NCI-H526 (cell line): ENCODE results near the gene SLC43A3.

ENCODE experiments used
- DNase-seq, 2 experiments: peaks; one replicate each; lab custom pipeline; 2025; lab: John Stamatoyannopoulos, UW

Gene SLC43A3

DNA sequence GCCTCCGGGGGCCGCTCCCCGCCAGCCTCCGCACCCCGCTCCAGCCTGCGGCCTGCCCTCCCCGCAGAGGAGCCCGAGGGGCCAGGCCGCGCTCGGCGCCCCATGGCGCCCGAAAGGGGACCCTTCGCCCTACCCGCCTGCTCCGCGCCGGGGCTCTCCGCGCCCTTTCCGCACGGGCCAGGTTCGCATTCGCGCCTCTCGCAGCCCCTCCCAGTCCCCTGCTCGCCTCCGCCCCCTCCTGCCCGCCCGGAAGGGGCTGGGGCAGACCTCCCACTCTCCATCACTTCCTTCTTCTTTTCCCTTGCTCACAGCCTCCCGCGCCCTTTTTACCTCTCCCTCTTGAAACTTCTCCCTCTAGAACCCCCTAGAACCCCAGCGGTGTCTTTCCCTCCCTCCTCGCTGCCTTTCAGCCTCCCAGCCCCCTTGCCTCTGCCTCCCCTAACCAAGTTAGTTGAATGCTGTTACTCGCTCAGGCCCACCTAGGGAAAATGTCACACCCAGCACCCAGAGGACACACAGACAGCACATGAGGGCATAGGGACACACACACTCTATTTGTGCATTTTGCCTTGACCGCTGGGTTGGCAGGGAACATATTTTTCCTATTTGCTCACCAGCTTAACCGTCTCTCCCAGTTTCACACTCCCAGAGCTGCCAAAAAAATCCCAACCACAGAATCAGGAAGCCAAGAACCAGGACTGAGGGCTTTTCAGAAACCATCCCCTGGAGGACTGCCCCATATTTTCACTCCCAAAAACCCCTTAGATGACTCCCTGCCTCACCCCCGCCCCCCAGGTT lies at the start of gene SLC43A3:
TSS of gene SLC43A3 (minus strand) at position 193 of the 798 bp plus-strand sequence. CDS start 949 bp downstream, outside the sequence.
- DNase-seq, result no peak

DNA sequence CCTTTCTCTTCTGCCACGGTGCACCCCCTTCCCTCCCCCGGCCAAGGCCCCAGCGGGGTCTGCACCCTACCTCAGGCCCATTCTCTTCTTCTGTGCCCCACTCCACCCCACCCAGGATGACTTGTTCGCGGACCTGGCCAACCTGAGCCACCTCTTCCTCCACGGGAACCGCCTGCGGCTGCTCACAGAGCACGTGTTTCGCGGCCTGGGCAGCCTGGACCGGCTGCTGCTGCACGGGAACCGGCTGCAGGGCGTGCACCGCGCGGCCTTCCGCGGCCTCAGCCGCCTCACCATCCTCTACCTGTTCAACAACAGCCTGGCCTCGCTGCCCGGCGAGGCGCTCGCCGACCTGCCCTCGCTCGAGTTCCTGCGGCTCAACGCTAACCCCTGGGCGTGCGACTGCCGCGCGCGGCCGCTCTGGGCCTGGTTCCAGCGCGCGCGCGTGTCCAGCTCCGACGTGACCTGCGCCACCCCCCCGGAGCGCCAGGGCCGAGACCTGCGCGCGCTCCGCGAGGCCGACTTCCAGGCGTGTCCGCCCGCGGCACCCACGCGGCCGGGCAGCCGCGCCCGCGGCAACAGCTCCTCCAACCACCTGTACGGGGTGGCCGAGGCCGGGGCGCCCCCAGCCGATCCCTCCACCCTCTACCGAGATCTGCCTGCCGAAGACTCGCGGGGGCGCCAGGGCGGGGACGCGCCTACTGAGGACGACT lies 49.3 kb upstream of the SLC43A3 start:
- DNase-seq, result peak in 1 of 2 experiments; percentile 55

DNA sequence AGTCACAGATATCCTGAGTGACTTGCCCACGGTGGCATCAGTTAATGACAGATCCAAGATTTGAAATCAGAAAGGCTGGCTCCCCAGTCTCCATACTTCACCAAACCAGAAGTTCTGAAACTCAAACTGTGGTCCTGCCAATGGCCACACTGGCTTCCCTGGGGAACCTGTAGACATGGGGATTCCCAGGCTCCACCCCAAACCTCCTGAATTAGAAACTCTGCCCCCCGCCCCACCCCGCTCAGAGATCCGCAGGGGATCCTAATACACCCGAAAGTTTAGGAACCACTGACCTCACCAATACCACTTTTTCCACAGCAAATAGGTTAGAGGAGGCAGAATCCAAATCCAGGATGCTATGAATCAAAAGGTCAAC lies 48.7 kb upstream of the SLC43A3 start:
- DNase-seq, result no peak

DNA sequence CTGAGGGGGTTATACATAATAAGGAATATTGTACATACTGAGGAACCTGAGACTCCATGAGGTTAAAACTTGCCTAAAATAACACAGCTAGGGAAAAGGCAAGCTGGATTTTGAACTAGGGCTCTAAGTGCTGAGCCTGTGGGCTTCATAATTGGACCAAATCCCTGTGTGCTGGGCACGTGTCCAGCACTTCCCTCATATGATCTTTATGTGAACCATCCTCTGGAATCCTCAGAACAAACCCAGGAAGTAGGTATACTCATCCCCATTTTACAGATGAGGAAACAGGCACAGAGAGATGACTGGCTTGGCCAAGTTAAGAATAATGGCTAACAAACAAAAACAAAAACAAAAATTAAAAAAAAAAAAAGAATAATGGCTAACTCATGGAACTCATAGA lies 48.3 kb upstream of the SLC43A3 start:
- no peak for DNase-seq

DNA sequence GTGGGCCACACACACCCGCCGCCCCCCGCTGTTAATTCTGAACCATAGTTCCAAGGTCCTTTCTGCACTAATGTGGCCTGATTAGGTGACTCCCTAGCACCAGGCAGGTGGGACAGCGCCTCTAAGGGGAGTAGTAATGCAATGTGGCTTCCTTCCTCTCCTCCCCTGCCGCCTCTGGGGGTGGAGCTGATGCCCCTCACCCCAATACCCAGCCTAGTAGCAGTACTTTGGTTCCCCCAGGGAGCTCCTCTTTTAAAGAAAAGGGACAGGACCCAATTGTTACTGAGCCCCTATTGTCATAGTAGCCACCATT lies 47.8 kb upstream of the SLC43A3 start:
- no peak for DNase-seq

DNA sequence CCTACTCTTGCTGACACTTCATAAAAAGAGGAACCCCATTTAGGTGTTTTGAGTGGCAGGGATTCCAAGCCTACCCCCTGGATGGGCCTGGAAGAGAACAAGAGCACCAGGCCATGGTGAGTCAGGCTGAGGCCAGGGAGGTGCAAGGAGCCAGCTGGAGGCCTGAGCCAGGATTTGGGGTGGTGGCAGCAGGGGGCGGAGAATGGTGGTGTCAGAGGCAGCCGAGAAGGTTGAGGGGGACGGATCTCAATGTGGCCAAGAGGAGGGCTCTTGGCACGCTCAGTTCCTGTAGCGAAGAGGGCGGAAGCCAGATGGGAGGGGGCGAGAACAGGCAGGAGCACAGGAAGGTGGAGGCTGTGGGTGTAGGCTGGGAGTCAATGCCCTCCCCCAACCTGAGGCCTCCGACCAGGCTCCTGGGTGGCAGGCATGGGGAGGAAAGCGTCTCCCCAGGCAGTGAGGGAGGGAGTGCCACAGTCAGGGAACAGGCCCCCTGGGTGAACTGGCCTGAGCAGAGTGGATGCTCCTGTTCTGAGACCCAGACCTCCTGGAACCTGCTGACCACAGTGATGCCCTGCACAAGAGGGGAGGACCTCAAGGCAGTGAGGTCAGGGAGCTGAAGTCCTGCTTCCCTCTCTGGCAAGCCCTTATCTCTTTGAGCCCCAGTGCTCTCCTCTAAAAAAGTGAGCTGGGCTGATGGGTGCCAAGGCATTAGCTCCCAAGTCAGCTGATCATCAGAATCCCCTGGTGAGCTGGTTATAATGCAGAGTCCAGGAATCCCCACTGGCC lies 47.3 kb upstream of the SLC43A3 start:
- no peak for DNase-seq

DNA sequence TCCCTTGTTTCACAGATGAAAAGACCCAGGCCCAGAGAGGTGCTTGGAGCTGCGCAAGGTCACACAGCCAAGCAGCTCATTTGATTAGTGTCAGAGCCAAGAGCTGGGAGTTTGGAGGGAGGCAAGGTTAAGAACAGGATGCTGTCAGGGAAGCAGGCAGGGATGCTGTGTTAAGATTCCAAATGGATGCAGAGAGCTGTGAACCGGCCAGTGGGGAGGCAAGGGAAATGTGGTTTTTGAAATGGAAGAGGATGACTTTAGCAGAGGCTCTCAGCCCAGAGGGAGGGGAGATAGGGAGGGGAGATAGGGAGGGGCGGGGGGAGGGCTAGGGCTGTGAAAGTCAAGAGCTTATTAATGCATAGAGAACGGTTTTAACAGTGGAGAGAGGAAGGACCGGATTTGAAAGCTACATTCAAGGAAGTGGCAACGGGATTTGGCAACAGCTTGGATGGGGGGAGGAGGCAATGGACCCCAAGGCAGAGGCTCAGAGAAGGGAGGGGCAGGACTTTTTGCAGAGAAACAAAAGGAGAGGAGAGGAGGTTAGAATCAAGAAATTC lies 46.4 kb upstream of the SLC43A3 start:
- no peak for DNase-seq

DNA sequence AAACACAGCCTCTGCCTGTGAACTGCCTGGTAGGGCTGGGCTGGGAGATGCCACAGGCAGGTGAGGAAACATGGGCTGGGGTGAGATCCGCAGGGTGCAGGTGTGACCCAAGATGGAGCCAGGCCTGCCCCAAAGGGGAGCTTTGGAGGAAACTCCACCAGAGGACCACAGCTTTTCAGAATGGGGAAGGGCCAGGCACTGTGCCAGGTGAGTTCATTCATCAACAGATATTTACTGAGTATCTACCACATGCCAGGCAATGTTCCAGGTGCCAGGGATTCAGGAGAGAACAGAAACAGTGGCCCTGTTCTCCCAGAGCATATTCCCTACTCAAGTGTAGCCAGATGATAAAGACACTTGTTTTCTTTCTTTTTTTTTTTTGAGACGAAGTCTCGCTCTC lies 44.6 kb upstream of the SLC43A3 start:
- no peak for DNase-seq

DNA sequence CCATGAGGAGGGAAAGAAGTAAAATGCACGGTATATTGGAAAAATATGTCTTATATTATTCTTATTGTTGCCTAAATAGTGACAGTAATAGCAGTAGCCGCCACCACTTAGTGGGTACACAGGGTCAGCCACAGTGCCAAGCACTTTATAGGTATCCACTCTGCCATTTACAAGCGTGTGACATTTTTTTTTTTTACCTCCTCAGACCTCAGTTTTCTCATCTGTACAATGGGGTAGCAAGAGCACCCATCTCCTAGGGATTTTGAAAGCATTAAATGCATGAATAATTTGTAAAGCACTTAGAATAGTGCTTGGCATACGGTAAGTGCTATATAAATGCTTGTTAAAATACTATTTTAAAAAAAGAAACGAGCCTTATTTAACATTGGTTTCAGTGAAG lies 42.3 kb upstream of the SLC43A3 start:
- DNase-seq, result no peak

DNA sequence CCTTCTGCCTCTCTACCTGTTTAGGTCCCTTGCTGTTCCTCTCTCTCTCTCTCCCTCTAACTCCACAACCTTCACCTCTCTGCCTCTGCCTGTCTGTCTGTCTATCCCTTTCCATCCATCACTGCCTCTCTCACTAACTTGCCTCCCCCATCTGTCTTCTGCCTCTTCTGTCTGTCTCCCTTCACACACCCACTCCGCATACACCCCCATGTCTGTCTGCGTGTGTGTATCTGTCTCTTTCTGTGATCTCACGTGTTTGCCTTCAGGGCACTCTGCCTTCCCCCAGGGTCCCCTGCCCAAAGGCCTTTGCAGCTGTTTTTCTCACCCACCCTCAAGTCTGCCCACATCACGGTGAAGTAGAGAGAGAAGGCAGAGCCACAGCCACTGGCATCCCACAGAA lies 41.4 kb upstream of the SLC43A3 start:
- DNase-seq, result no peak

DNA sequence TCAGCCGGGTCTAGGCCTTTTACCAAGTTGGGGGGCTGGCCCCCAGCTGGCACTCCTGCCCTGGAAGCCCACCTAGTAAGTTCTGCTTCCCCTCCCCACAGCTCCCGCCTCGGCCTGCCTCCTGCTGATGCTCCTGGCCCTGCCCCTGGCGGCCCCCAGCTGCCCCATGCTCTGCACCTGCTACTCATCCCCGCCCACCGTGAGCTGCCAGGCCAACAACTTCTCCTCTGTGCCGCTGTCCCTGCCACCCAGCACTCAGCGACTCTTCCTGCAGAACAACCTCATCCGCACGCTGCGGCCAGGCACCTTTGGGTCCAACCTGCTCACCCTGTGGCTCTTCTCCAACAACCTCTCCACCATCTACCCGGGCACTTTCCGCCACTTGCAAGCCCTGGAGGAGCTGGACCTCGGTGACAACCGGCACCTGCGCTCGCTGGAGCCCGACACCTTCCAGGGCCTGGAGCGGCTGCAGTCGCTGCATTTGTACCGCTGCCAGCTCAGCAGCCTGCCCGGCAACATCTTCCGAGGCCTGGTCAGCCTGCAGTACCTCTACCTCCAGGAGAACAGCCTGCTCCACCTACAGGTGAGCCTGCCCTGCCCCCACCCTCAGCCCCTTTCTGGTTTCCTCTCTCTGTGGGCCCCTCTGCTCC lies 40.7 kb upstream of the SLC43A3 start:
- no peak for DNase-seq

DNA sequence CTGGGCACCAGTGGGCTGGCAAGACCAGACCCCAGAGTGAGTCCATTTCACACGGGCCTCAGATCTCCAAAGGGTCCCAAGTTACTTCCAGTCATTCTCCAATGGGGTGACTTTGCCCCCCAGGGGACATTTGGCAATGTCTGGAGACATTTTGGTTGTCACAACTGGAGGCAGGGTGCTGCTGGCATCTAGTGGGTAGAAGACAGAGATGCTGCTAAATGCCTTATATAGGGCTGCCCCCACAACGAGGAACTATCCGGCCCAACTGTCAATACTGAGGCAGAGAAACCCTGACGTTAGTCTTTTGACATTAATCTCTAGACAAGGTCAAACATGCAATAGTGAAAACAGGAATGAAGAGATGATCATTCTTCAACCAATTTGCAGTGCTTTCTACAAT lies 39.8 kb upstream of the SLC43A3 start:
- no peak for DNase-seq

DNA sequence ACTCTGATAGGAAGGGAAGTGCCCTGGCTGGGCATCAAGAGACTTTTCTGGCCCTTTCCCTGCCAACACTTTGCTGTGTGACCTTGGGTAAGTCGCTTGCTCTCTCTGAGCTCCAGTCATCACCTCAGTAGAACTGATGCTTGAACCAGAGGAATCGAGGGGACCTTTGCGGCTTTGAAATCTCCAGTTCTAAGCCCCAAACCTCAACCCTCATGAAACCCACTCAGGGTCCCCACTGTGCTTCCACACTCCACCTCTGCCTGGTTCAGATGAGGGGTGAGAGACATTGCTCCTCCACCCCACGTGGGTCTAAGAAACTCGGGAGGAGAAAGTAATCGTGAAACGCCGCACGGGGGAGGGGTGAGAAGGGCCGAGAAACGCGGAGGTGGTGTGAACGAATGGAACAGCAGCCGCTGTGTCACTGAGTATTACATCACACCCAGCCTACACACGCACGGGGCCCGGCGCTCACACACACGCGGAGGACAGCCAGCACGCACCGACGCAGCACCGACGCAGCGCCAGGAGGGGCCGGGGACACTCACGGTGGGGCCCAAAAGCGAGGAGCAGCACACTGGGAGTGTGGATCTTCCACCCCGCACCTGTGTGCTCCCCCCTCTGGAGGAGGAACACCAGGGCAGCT lies 37.7 kb upstream of the SLC43A3 start:
- DNase-seq, result no peak

DNA sequence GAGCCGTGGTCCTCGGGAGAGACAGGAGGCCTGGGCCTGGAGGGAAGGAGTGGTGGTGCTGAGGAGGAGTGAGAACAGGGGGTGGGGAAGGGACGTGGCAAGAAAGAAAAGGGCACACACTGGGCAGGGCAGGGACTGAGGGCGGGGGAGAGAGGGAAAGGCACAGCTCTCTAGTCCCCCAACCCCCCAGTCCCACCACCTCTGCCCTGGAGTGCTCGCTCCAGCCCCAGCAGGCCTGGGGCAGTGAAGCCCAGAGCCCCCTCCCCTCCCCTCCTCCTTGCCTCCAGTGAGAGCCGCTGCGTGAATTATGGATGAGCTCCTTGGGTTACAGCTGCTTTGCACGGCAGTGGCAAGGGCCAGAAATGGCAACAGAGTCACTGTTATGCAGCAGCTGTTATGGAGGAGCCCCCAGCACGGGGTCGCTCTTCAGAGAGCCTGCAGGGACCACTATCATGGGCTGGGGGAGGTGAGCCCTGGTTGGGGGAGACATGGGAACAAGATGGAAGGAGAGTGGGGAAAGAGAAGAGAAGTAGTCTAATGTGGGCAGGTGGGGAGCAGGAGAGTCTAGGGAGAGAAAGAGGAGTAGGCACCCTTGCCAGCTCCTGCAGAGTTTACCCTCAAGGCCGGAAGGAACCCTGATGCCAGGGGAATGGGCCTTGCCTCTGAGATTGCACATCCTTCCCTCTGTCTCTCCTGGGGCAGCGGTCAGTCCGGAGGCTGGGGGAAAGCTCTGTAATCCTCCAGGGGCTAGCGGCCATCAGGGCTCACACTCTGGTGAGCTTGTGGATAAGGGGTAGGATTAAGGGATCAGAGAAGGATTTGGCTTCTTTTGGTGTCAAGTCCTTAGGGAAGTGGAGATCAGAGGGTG lies 37.0 kb upstream of the SLC43A3 start:
- DNase-seq, result peak in 1 of 2 experiments; percentile 23

DNA sequence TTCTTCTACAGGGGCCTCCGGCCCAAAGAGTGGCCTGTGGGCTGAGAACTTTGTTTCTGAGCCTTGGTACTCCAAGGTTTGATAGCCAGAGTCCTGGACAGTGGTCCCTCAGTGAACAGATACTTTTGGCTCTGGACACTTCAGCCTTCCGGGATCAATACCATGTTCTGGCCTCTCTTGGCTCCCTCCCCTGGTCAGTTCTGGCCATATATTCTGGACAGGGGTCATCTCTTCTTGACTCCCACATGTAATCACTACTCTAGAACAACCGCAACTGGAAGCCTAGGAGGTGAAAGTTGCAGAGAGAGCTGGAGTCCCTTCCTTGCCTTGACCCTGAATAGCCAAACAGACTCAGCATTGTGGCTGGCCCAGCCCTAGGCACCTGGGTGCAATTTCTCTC lies 35.7 kb upstream of the SLC43A3 start:
- DNase-seq, result no peak

DNA sequence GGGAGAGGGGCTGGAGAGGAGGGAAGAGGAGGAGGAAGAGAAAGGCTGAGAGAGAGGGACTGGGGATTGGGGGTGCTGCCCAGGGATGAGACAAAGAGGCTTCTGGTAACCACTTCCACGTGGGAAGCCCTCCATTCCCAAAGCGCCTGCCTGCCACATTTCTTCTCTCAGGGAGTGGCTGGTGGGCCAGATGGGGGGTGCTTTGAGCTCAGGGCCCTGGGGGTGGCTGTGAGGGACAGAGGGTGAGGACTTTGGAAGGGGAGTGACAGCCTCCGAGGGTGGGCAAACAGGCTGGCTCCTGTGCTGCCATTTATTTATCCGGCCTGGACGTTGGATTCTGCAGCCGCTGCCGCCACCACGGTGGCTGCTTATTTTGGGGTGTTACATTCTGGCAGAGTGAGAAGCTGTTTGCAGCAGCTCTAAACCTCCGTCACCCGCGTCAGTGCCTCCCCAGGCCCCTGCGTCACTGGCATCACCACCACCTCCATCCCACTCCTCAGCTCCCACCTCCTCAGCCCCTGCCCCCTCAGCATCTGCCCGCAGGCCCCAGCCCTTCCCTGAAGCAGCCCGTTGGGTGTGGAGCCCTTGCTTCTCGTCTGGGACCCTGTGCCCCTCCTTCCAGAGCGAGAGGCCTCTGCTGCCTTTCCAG lies 35.0 kb upstream of the SLC43A3 start:
- DNase-seq, result no peak

DNA sequence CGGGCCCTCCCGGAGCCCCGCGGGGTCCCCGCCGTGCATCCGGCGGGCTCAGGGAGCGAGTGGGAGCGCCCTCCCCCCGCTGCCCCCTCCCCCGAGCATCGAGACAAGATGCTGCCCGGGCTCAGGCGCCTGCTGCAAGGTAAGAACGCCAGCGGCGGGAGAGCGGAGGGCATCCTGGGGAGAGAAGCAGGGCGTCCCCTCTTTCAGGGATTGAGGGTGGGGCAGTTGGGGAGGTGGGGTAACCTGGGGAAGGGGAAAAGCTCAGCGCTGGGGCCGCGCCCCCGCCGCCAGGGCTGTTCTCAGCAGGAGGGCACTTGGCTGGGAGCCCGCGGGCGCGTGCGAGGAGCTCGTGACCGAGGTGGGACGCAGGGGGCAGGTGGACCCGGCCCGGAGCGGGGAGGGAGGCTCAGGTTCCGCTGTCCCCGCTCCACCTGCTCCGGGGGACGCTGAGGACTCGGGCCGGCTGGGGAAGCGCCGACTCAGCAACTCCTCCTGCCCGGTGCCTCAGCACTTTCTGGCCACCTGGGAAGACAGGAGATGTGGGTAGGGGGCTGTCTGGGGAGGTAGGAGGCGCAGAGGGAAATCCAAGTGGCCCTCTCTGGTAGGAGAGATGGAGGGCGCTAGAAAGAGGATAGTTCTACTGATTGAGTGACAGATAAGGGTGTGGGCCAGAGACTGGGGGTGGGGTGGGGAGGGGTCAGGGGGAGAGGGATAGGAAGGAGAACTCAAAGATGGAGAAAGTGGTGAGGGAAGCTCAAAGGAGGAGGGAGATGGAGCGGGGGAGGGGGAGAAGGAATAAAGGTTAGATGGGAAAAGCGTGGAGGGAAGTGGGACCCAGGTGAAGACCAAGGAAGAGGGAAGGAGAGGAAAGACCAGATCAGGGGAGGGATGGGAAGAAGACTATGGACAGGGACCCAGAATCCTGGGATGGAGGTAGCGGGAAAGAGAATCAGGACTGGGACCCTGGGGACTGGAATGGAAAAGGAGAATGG lies 34.1 kb upstream of the SLC43A3 start:
- peak in 1 of 2 experiments; percentile 49 for DNase-seq

DNA sequence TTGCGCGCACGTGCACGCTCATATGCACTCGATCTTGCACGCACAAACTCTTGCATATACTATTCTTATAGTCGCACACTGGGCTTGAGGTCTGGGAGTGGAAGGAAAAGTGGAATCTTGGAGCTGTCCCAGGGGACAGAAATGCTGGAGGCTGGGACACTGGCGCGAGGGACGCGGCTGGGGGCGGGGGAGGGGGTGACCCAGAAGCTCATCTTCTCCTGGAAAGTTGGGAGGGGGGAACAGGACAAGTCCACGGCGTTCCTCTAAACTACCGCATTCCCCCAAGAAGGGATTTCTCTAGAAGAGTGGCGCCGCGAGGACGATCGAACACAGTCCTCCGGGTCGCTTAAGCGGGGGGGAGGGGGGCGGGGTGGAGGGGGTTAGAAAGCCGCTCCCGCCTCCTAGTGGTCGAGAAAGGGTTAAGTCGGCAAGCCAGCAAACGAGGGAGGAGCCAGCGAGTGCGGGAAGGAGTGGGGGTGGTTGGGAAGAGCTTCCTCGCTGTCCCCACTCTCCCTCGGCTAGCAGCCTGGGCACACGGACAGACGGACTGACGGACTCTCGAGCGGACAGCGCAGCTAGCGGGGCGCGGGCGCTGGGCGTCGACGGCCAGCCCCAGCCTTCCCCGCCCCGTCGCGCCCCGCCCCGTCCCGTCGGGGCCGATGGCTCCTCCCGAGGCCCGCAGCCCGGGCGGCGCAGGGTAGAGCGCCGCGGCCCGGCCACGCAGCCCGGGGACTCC lies 33.3 kb upstream of the SLC43A3 start, which contains the start of gene RTN4RL2:
TSS of gene RTN4RL2 (plus strand) at position 507 of the 736 bp plus-strand sequence. CDS start 338 bp downstream, outside the sequence.
- DNase-seq, result peak; percentile 25 to 74
